IMR-90 (cell line): ENCODE results near the gene OXCT2. TPM values are rescaled to one million over a fixed set of nuclear protein-coding genes. Genes with fewer than 3 reads are reported as not detected.

Experiments
- ATAC-seq: fragments of 200-7000 bp; cut with Tn5 transposase; 2 replicates; pipeline ENCODE4 v1.9.1; 2020; ENCODE audit warnings: low read depth, mild to moderate bottlenecking, moderate library complexity
- BruUV-seq: library from RNA; stranded (reverse); fragments of 400-500 nt; replicated peaks from 2 replicates; lab custom pipeline; 2021; lab: Mats Ljungman, UMichigan
- CTCF ChIA-PET: fragments of 300-600 bp; formaldehyde crosslinking; extraction: SDS; loops from one replicate; lab custom pipeline; 2021; ENCODE audit warnings: antibody characterized with exemption; lab: Yijun Ruan, JAX
- POLR2A ChIA-PET: fragments of 300-600 bp; sonication (Branson Sonifier 250); formaldehyde crosslinking; loops from one replicate; lab custom pipeline; 2022; ENCODE audit warnings: antibody characterized with exemption; ENCODE audit not compliant: unreplicated experiment; lab: Charles Lee
- DNase-seq: peaks from one replicate; pipeline ENCODE4 v3.0.0; 2013
- H2AFZ ChIP-seq: replicated peaks from 2 replicates; pipeline ENCODE3; 2013; ENCODE audit warnings: low read length, mild to moderate bottlenecking; ENCODE audit not compliant: poor library complexity
- H2AK5ac ChIP-seq: 2 replicates; pipeline ENCODE4 v1.6.1; 2013; ENCODE audit warnings: low read depth, low read length, inconsistent platforms
- H2AK9ac ChIP-seq: replicated peaks from 2 replicates; pipeline ENCODE3; 2013; ENCODE audit warnings: mild to moderate bottlenecking, low read depth, low read length, moderate library complexity; ENCODE audit not compliant: poor library complexity
- H2BK120ac ChIP-seq: 2 replicates; pipeline ENCODE4 v1.6.1; 2013; ENCODE audit warnings: low read depth, low read length, inconsistent platforms
- H2BK15ac ChIP-seq: 3 replicates; pipeline ENCODE4 v1.6.1; 2013; ENCODE audit warnings: low read depth, low read length, inconsistent platforms
- H2BK20ac ChIP-seq: 2 replicates; pipeline ENCODE4 v1.6.1; 2013; ENCODE audit warnings: low read depth, mild to moderate bottlenecking, inconsistent platforms, low read length, moderate library complexity
- H2BK5ac ChIP-seq: 2 replicates; pipeline ENCODE4 v1.6.1; 2013; ENCODE audit warnings: mild to moderate bottlenecking, low read depth, low read length, inconsistent platforms; ENCODE audit not compliant: poor library complexity, severe bottlenecking
- H3K14ac ChIP-seq: replicated peaks from 2 replicates; pipeline ENCODE4 v1.6.1; 2013; ENCODE audit warnings: low read depth, low read length, inconsistent platforms
- H3K18ac ChIP-seq: 2 replicates; pipeline ENCODE4 v1.6.1; 2013; ENCODE audit warnings: low read depth, low read length, control low read depth
- H3K23ac ChIP-seq: 2 replicates; pipeline ENCODE4 v1.6.1; 2013; ENCODE audit warnings: low read depth, low read length, inconsistent platforms
- H3K27ac ChIP-seq: 2 replicates; pipeline ENCODE4 v1.5.1; 2013; ENCODE audit warnings: mild to moderate bottlenecking, control low read depth, low read length; ENCODE audit not compliant: insufficient read depth
- H3K27me3 ChIP-seq: 2 replicates; pipeline ENCODE4 v1.6.1; 2013; ENCODE audit warnings: low read length; ENCODE audit not compliant: control insufficient read depth, insufficient read depth
- H3K36me3 ChIP-seq: 2 replicates; pipeline ENCODE4 v1.6.1; 2013; ENCODE audit warnings: low read length, mixed read lengths; ENCODE audit not compliant: control insufficient read depth, insufficient read depth
- H3K4ac ChIP-seq: 2 replicates; pipeline ENCODE4 v1.6.1; 2013; ENCODE audit warnings: low read depth, low read length, inconsistent platforms
- H3K4me1 ChIP-seq: 2 replicates; pipeline ENCODE4 v1.6.1; 2013; ENCODE audit warnings: low read length, mixed read lengths; ENCODE audit not compliant: control insufficient read depth, insufficient read depth
- H3K4me2 ChIP-seq: 2 replicates; pipeline ENCODE4 v1.6.1; 2013; ENCODE audit warnings: low read depth, mild to moderate bottlenecking, control low read depth, low read length, moderate library complexity
- H3K4me3 ChIP-seq: 2 replicates; pipeline ENCODE4 v1.5.1; 2013; ENCODE audit warnings: low read depth, mild to moderate bottlenecking, control low read depth, low read length, moderate library complexity; ENCODE audit not compliant: insufficient read depth
- H3K56ac ChIP-seq: 2 replicates; pipeline ENCODE4 v1.6.1; 2013; ENCODE audit warnings: low read length, inconsistent platforms; ENCODE audit not compliant: insufficient read depth; ENCODE audit errors: extremely low read depth
- H3K79me1 ChIP-seq, 2 experiments: 2 replicates each; pipeline ENCODE4 v1.6.1; 2013; ENCODE audit warnings: low read length in 2 of 2, inconsistent platforms in 1 of 2, low read depth in 1 of 2
- H3K9ac ChIP-seq: 2 replicates; pipeline ENCODE4 v1.6.1; 2013; ENCODE audit warnings: low read depth, low read length, control low read depth
- H3K9me1 ChIP-seq: 2 replicates; pipeline ENCODE4 v1.6.1; 2013; ENCODE audit warnings: low read length, inconsistent platforms; ENCODE audit not compliant: insufficient read depth
- H3K9me3 ChIP-seq: 2 replicates; pipeline ENCODE4 v1.6.1; 2013; ENCODE audit warnings: low read length; ENCODE audit not compliant: control insufficient read depth, insufficient read depth
- H4K20me1 ChIP-seq: 2 replicates; pipeline ENCODE4 v1.6.1; 2013; ENCODE audit warnings: low read length, inconsistent platforms; ENCODE audit not compliant: insufficient read depth
- H4K5ac ChIP-seq: 2 replicates; pipeline ENCODE4 v1.6.1; 2013; ENCODE audit warnings: mild to moderate bottlenecking, low read depth, low read length, control low read depth
- H4K8ac ChIP-seq, 2 experiments: 2 replicates each; pipeline ENCODE4 v1.6.1; 2013; ENCODE audit warnings: low read depth in 2 of 2, low read length in 2 of 2, control low read depth in 1 of 2, inconsistent platforms in 1 of 2
- H4K91ac ChIP-seq: 2 replicates; pipeline ENCODE4 v1.6.1; 2013; ENCODE audit warnings: low read depth, low read length, inconsistent platforms; ENCODE audit not compliant: insufficient read depth
- BHLHE40 ChIP-seq: fragments of 150-350 bp; IDR thresholded peaks from 2 replicates; pipeline ENCODE4 v1.6.1; 2016; ENCODE audit warnings: mild to moderate bottlenecking, low read depth, low read length
- CEBPB ChIP-seq: IDR thresholded peaks from 2 replicates; pipeline ENCODE4 v1.6.1; 2012; ENCODE audit warnings: low read depth, low read length, improper control_type of control experiment
- CHD1 ChIP-seq: IDR thresholded peaks from 2 replicates; pipeline ENCODE4 v1.6.1; 2012; ENCODE audit warnings: low read depth, low read length, improper control_type of control experiment
- FOS ChIP-seq: fragments of 150-350 bp; IDR thresholded peaks from 2 replicates; pipeline ENCODE4 v1.6.1; 2016; ENCODE audit warnings: low read depth, low read length
- MAFK ChIP-seq: IDR thresholded peaks from 2 replicates; pipeline ENCODE4 v1.6.1; 2012; ENCODE audit warnings: low read depth, low read length, improper control_type of control experiment
- MAZ ChIP-seq: IDR thresholded peaks from 2 replicates; pipeline ENCODE4 v1.6.1; 2012; ENCODE audit warnings: low read depth, mild to moderate bottlenecking, low read length, improper control_type of control experiment, moderate library complexity, borderline replicate concordance
- MXI1 ChIP-seq: IDR thresholded peaks from 2 replicates; pipeline ENCODE4 v1.6.1; 2012; ENCODE audit warnings: low read depth, mild to moderate bottlenecking, low read length, moderate library complexity, borderline replicate concordance
- NFE2L2 ChIP-seq: fragments of 150-350 bp; IDR thresholded peaks from 2 replicates; pipeline ENCODE4 v1.6.1; 2016; ENCODE audit warnings: low read depth, mild to moderate bottlenecking, low read length
- POLR2A ChIP-seq: IDR thresholded peaks from 2 replicates; pipeline ENCODE4 v1.6.1; 2012; ENCODE audit warnings: mild to moderate bottlenecking, low read depth, low read length
- RAD21 ChIP-seq: IDR thresholded peaks from 2 replicates; pipeline ENCODE4 v1.6.1; 2012; ENCODE audit warnings: low read length, improper control_type of control experiment
- RCOR1 ChIP-seq: IDR thresholded peaks from 2 replicates; pipeline ENCODE4 v1.6.1; 2012; ENCODE audit warnings: mild to moderate bottlenecking, low read length, improper control_type of control experiment; ENCODE audit not compliant: insufficient replicate concordance
- RFX5 ChIP-seq: IDR thresholded peaks from 2 replicates; pipeline ENCODE4 v1.8.0; 2012; ENCODE audit warnings: low read depth, mild to moderate bottlenecking, low read length, moderate library complexity
- SMC3 ChIP-seq: fragments of 150-350 bp; IDR thresholded peaks from 2 replicates; pipeline ENCODE4 v1.6.1; 2016; ENCODE audit warnings: low read depth, mild to moderate bottlenecking, antibody characterized with exemption, low read length, moderate library complexity
- WGBS, 2 experiments: methylation state at CpG; one replicate each; pipeline versions ENCODE4 v1.1.5 to v1.1.7; 2013; ENCODE audit warnings: missing lambda C conversion rate in 2 of 2; ENCODE audit not compliant: insufficient read length in 1 of 2; ENCODE audit errors: extremely low coverage in 2 of 2; 5-methylcytosine and 5-hydroxymethylcytosine counted together
- dilution Hi-C: fragments of 300-500 bp; cut with HindIII; formaldehyde crosslinking; loops from one replicate; pipeline ENCODE4 v1.14.3; 2018; ENCODE audit warnings: low sequenced_read_pairs; ENCODE audit not compliant: unreplicated experiment
- in situ Hi-C: fragments of 300-500 bp; cut with MboI; formaldehyde crosslinking; loops from 3 replicates; pipeline ENCODE4 v1.14.3; 2019; ENCODE audit warnings: low sequenced_read_pairs, inconsistent platforms, mixed read lengths
- intact Hi-C: fragments of 100-400 bp; cut with micrococcal nuclease; formaldehyde crosslinking; loops from 2 replicates; pipeline ENCODE4 v1.10.0; 2022
- polyA plus RNA-seq, 3 experiments: library from polyadenylated mRNA; depleted of rRNA; stranded (reverse); fragments of >200 nt; gene quantifications; 2 replicates each; pipeline ENCODE4 v1.2.3, GENCODE V29; 2012; ENCODE audit warnings: low replicate concordance in 1 of 3
- total RNA-seq: library from RNA; depleted of rRNA; stranded (reverse); fragments of >200 nt; gene quantifications from 2 replicates; pipeline ENCODE4 v1.2.3, GENCODE V29; 2012
- TF ChIP-seq, protein P1 (sequence below): fragments of 150-350 bp; IDR thresholded peaks from 2 replicates; pipeline ENCODE4 v1.6.1; 2017; ENCODE audit warnings: mild to moderate bottlenecking, antibody characterized with exemption, low read length, low read depth
- TF ChIP-seq, protein P2 (sequence below): conservative IDR thresholded peaks from 2 replicates; pipeline ENCODE4 v1.5.1; 2012; ENCODE audit warnings: mild to moderate bottlenecking, low read depth, low read length, improper control_type of control experiment
- TF ChIP-seq, protein P3 (sequence below): fragments of 150-350 bp; IDR thresholded peaks from 2 replicates; pipeline ENCODE4 v1.6.1; 2016; ENCODE audit warnings: low read depth, mild to moderate bottlenecking, low read length, moderate library complexity, borderline replicate concordance

The OXCT2 gene
- total and polyA plus RNA-seq, 2 of the 4 experiments (the other 2 are of a cell fraction) = 0.18 to 0.22 TPM

DNA sequence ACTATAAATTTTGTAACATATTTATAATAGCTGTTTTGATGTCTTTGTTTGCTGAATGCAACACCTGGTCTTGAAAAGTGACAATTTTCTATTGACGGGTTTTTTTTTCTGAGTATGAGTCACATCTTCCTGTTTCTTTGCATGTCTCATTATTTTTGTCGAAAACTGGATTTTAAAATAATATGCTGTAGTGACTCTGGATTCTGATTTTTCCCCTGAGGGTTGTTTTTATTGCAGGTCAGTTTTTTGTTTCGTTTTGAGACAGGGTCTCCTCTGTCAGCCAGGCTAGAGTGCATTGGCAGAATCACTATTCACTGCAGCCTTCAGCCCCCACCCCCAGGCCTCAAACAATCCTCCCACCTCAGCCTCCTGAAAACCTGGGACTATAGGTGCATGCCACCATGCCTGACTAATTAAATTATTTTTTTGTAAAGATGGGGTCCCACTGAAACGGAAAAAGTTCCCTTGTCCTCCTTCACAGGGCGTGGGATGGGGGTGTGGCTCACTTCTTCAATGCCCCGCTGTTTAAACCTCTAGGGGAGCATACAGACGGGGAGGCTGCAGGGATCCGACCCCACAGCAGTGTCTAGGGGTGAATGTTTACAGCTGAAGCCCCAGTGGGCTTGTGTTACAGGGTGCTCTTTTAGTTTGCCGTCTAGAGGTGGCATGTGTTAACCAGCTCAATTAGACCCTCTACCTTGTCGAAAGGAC lies 43.8 kb downstream of the OXCT2 start:
- BruUV-seq = no TSS peak
- no peak for TF ChIP-seq NFE2L2
- TF ChIP-seq, protein P1, sequence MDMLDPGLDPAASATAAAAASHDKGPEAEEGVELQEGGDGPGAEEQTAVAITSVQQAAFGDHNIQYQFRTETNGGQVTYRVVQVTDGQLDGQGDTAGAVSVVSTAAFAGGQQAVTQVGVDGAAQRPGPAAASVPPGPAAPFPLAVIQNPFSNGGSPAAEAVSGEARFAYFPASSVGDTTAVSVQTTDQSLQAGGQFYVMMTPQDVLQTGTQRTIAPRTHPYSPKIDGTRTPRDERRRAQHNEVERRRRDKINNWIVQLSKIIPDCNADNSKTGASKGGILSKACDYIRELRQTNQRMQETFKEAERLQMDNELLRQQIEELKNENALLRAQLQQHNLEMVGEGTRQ = no peak
- TF ChIP-seq CHD1 = no peak
- TF ChIP-seq POLR2A = no peak
- no peak for TF ChIP-seq MXI1
- TF ChIP-seq RAD21 = no peak
- no peak for TF ChIP-seq CEBPB
- no peak for TF ChIP-seq MAZ
- TF ChIP-seq SMC3 = no peak
- no peak for TF ChIP-seq FOS
- TF ChIP-seq MAFK = no peak
- no peak for TF ChIP-seq RFX5
- TF ChIP-seq RCOR1 = no peak
- TF ChIP-seq BHLHE40 = no peak
- TF ChIP-seq, protein P2, sequence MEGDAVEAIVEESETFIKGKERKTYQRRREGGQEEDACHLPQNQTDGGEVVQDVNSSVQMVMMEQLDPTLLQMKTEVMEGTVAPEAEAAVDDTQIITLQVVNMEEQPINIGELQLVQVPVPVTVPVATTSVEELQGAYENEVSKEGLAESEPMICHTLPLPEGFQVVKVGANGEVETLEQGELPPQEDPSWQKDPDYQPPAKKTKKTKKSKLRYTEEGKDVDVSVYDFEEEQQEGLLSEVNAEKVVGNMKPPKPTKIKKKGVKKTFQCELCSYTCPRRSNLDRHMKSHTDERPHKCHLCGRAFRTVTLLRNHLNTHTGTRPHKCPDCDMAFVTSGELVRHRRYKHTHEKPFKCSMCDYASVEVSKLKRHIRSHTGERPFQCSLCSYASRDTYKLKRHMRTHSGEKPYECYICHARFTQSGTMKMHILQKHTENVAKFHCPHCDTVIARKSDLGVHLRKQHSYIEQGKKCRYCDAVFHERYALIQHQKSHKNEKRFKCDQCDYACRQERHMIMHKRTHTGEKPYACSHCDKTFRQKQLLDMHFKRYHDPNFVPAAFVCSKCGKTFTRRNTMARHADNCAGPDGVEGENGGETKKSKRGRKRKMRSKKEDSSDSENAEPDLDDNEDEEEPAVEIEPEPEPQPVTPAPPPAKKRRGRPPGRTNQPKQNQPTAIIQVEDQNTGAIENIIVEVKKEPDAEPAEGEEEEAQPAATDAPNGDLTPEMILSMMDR = no peak
- TF ChIP-seq, protein P3, sequence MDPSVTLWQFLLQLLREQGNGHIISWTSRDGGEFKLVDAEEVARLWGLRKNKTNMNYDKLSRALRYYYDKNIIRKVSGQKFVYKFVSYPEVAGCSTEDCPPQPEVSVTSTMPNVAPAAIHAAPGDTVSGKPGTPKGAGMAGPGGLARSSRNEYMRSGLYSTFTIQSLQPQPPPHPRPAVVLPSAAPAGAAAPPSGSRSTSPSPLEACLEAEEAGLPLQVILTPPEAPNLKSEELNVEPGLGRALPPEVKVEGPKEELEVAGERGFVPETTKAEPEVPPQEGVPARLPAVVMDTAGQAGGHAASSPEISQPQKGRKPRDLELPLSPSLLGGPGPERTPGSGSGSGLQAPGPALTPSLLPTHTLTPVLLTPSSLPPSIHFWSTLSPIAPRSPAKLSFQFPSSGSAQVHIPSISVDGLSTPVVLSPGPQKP = no peak
- Histone ChIP-seq H3K9me1 (no peaks in the 10 kb centered on the region), H3K14ac (no peak overlapping the region), H4K91ac (no peak overlapping the region), H2AFZ (no peak overlapping the region), H2BK15ac (no peak overlapping the region), H3K23ac (no peak overlapping the region), H3K18ac (no peak overlapping the region), H2BK20ac (no peak overlapping the region), H4K8ac (no peak overlapping the region), H3K9me3 (no peaks in the 10 kb centered on the region), H3K4ac (no peak overlapping the region), H3K27me3 (peaks cover 52% of the 10 kb centered on the region), H3K56ac (no peak overlapping the region), H2BK5ac (no peak overlapping the region), H4K5ac (no peak overlapping the region), H2AK5ac (no peak overlapping the region), H3K9ac (no peak overlapping the region), H3K27ac (no peak overlapping the region), H4K20me1 (no peaks in the 10 kb centered on the region), H3K36me3 (no peaks in the 10 kb centered on the region), H3K79me1 (no peaks in the 10 kb centered on the region), H3K4me2 (no peak overlapping the region), H2BK120ac (no peak overlapping the region), H3K4me1 (no peaks in the 10 kb centered on the region), H3K4me3 (no peak overlapping the region), H2AK9ac (no peak overlapping the region)
- intact Hi-C loops = no loop called here
- CTCF ChIA-PET = no interaction called here
- dilution Hi-C loops = no loop called here
- no peak for ATAC-seq
- WGBS, 2 experiments = no CpG with 5 or more reads among the region's 10 CpGs
- DNase-seq = no peak
- POLR2A ChIA-PET = no interaction called here
- in situ Hi-C loops = no loop called here
